ENCODE data around the gene PIPOX.

Gene PIPOX

GRCh38 chr17:29099527-29099926, 56.6 kb downstream of the PIPOX start:
- DNase-seq (ENCODE audit: low read depth, low spot score): no peak

- no peak for DNase-seq (ENCODE audit: low read depth, low spot score)
Measured at GRCh38 chr17:29100296-29100695, 57.4 kb downstream of the PIPOX start.

- DNase-seq (ENCODE audit: low read depth, low spot score): no peak
Measured at GRCh38 chr17:29102046-29102445, 59.1 kb downstream of the PIPOX start.

- DNase-seq (ENCODE audit: low read depth, low spot score): no peak
Measured at GRCh38 chr17:29102741-29103181, 59.8 kb downstream of the PIPOX start.

- DNase-seq (ENCODE audit: low read depth, low spot score): no peak
Measured at GRCh38 chr17:29103341-29103740, 60.4 kb downstream of the PIPOX start.
